Adrenal gland (tissue), 12 donors: Measurements from ENCODE around the gene LRRC4C. TPM values are rescaled to one million over a fixed set of nuclear protein-coding genes. Genes with fewer than 3 reads are reported as not detected.

Source experiments
- DNase-seq, 7 donors: peaks; one replicate each; pipeline ENCODE4 v3.0.0-alpha.2; 2019 to 2020
- H3K27ac ChIP-seq, 5 donors: fragments of 200-600 bp; sonication (generic) in 4 of 5; 1 replicate in 3 of 5; 2 replicates in 2 of 5; pipeline versions ENCODE4 v1.5.1 to v1.8.0; 2016 to 2020; ENCODE audit warnings: mild to moderate bottlenecking in 1 of 5
- H3K27me3 ChIP-seq: fragments of 200-600 bp; 2 replicates; pipeline ENCODE4 v1.8.0; 2021
- H3K36me3 ChIP-seq, 2 donors: fragments of 200-600 bp; replicated peaks in 1 of 2; 1 replicate in 1 of 2; 2 replicates in 1 of 2; pipeline versions ENCODE4 v1.5.1 to v1.8.0; 2018 to 2022
- H3K4me1 ChIP-seq, 2 donors: fragments of 200-600 bp; replicated peaks in 1 of 2; 1 replicate in 1 of 2; 2 replicates in 1 of 2; pipeline versions ENCODE4 v1.5.1 to v1.8.0; 2018 to 2021
- H3K4me3 ChIP-seq, 4 donors: fragments of 200-600 bp; sonication (generic) in 3 of 4; one replicate each; pipeline ENCODE4 v1.5.1; 2016 to 2018
- H3K9me3 ChIP-seq, 3 donors: fragments of 200-600 bp; sonication (generic) in 1 of 3; replicated peaks in 1 of 3; 1 replicate in 2 of 3; 2 replicates in 1 of 3; pipeline versions ENCODE4 v1.5.1 to v1.8.0; 2016 to 2021
- CTCF ChIP-seq, 6 experiments: fragments of 450-650 bp in 4 of 6; fragments of 200-600 bp in 2 of 6; sonication (generic) in 1 of 6; IDR thresholded peaks; 1 replicate in 5 of 6; 2 replicates in 1 of 6; pipeline versions ENCODE4 v1.5.1 to v1.8.0; 2016 to 2021; ENCODE audit warnings: antibody characterized with exemption in 6 of 6, mild to moderate bottlenecking in 2 of 6, moderate library complexity in 1 of 6
- POLR2A ChIP-seq, 2 donors: fragments of 450-650 bp; IDR thresholded peaks; one replicate each; pipeline ENCODE4 v1.6.1; 2017; ENCODE audit warnings: antibody characterized with exemption in 2 of 2, mild to moderate bottlenecking in 2 of 2, moderate library complexity in 1 of 2
- WGBS, 4 donors: extraction: QIAGEN DNeasy Blood & Tissue Kit in 2 of 4; methylation state at CpG; one replicate each; pipeline versions ENCODE4 v1.1.5 to v1.1.7; 2013 to 2017; 5-methylcytosine and 5-hydroxymethylcytosine counted together
- intact Hi-C, 2 donors: fragments of 100-400 bp; cut with DNase I; formaldehyde crosslinking; loops; one replicate each; pipeline versions ENCODE4 v1.14.1 to v1.15.0; 2022 to 2023
- polyA plus RNA-seq, 3 donors: library from polyadenylated mRNA; stranded (reverse); fragments of 200-250 nt in 2 of 3; fragments of 350-450 nt in 1 of 3; fragmentation: Illumina TruSeq in 1 of 3; extraction: RNeasy Lipid Tissue Mini Kit (QIAGEN cat#74804) in 1 of 3; gene quantifications; one replicate each; pipeline ENCODE4 v1.2.3, GENCODE V29; 2013 to 2014
- total RNA-seq, 9 donors: library from RNA; depleted of rRNA in 4 of 9; stranded (reverse); fragments of >200 nt in 4 of 9; fragments of 120-200 nt in 1 of 9; fragmentation: NEBNext Ultra II Directional in 1 of 9; extraction: Animal tissue kit (Norgen Biotek cat#: 25700) in 1 of 9; gene quantifications; one replicate each; pipeline versions ENCODE4 v1.1.0 to v1.2.4, GENCODE V29; 2013 to 2023
- donor health status: healthy with polysubstance abuse.
- donor health status: Bipolar disorder and iron deficiency.
- donor health status: DM: yes; HTN: yes; CAD: no.
- donor health status: DM: no; HTN: no; CAD: no.
- donor health status: DM: no; HTN: no; CAD: no.
- donor health status: DM: yes; HTN: yes; CAD: no.

Gene LRRC4C
- total and polyA plus RNA-seq, 12 donors: 1.0 to 10.6 (median 5.5) TPM

GRCh38 chr11:40230821-40231220 is 1228.6 kb downstream of the LRRC4C start:
- intact Hi-C loops: no loop called here
- no peaks in the 10 kb centered on the region for H3K4me1 ChIP-seq
- H3K27ac ChIP-seq: no peak overlapping the region
- no peak overlapping the region for H3K4me3 ChIP-seq
- DNase-seq: no peak
- 60 to 93% (median 90%) methylated on average over 2 of the region's 2 CpGs for WGBS, 4 donors
- no peaks in the 10 kb centered on the region for H3K9me3 ChIP-seq
- H3K36me3 ChIP-seq: no peaks in the 10 kb centered on the region
- H3K27me3 ChIP-seq: no peaks in the 10 kb centered on the region
- TF ChIP-seq POLR2A (IDR thresholded peaks at IDR 0.05) (no peak), CTCF (IDR thresholded peaks at IDR 0.05) (no peak)

GRCh38 chr11:40228662-40229061 is 1230.8 kb downstream of the LRRC4C start:
- no peak for DNase-seq
- Histone ChIP-seq H3K27ac (no peak overlapping the region), H3K36me3 (no peaks in the 10 kb centered on the region), H3K9me3 (no peaks in the 10 kb centered on the region), H3K4me1 (no peaks in the 10 kb centered on the region), H3K27me3 (no peaks in the 10 kb centered on the region), H3K4me3 (no peak overlapping the region)
- TF ChIP-seq POLR2A (IDR thresholded peaks at IDR 0.05) (no peak), CTCF (IDR thresholded peaks at IDR 0.05) (no peak)
- intact Hi-C loops: no loop called here
- WGBS, 4 donors: 56 to 69% (median 63%) methylated on average over 3 of the region's 3 CpGs

GRCh38 chr11:40227730-40228129 is 1231.7 kb downstream of the LRRC4C start:
- no peak for TF ChIP-seq POLR2A (IDR thresholded peaks at IDR 0.05)
- no peak for TF ChIP-seq CTCF (IDR thresholded peaks at IDR 0.05)
- no peaks in the 10 kb centered on the region for H3K9me3 ChIP-seq
- DNase-seq: no peak
- no peaks in the 10 kb centered on the region for H3K36me3 ChIP-seq
- H3K27ac ChIP-seq: no peak overlapping the region
- intact Hi-C loops: no loop called here
- H3K4me1 ChIP-seq: no peaks in the 10 kb centered on the region
- no peaks in the 10 kb centered on the region for H3K27me3 ChIP-seq
- H3K4me3 ChIP-seq: no peak overlapping the region

- Histone ChIP-seq H3K4me1 (no peaks in the 10 kb centered on the region), H3K27ac (no peak overlapping the region), H3K9me3 (no peaks in the 10 kb centered on the region), H3K27me3 (no peaks in the 10 kb centered on the region), H3K36me3 (no peaks in the 10 kb centered on the region), H3K4me3 (no peak overlapping the region)
- DNase-seq: no peak
- TF ChIP-seq CTCF (IDR thresholded peaks at IDR 0.05): no peak
- no peak for TF ChIP-seq POLR2A (IDR thresholded peaks at IDR 0.05)
- intact Hi-C loops: no loop called here
- 41 to 45% (median 44%) methylated on average over 2 of the region's 2 CpGs for WGBS, 4 donors
Measured at GRCh38 chr11:40226654-40227053, 1232.8 kb downstream of the LRRC4C start.
